Activated naive CD4-positive, alpha-beta T cell treated with anti-CD3 and anti-CD28 coated beads, Interleukin-2, amount 50 U/mL, for 16 hours (primary cell): ENCODE measurements around the gene STPG2.
"Not testable (repeated sequence)": the region's sequence is repeated elsewhere in the genome, so short reads cannot be mapped to it uniquely, and the experiment has no call there.

Source experiments
- DNase-seq: peaks from one replicate; pipeline ENCODE4 v3.0.0-alpha.2; 2020

The STPG2 gene

DNA sequence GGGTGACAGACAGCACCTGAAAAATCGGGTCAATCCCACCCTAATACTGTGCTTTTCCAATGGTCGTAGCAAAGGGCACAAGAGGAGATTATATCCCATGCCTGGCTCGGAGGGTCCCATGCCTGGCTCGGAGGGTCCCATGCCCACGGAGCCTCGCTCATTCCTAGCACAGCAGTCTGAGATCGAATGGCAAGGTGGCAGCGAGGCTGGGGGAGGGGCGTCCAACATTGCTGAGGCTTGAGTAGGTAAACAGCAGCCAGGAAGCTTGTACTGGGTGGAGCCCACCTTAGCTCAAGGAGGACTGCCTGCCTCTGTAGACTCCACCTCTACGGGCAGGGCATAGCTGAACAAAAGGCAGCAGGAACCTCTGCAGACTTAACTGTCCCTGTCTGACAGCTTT, 365.1 kb downstream of the STPG2 start:
- DNase-seq = no peak

DNA sequence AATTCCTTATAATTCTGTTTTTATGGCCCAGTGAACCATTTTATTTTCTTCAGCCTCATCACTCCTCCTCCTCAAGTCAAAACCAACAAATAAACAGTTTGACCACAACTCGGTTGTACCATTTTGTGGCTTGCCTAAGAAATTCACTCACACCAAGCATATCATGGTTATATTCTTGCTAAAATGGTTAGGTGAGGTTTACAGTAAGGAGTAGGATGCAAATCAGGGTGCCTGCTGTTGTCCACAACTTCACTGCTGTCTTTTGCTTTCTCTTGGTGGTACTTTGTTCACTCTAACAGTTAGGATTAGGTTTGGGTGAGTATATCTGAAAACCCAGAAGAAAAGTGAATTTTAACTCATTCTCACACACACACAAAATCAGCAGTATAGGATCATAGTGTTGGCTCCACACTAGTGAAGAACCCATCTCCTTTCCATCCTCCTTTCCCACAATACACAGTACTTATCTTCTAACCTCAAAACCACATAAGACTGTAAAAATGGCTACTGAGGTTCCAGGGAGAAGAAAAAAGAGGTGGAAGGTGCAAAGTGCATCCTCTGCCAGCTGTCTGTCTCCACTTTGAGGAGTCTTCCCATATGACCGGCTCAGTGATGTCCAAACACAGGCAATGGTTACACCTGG, 368.8 kb downstream of the STPG2 start:
- DNase-seq = no peak

DNA sequence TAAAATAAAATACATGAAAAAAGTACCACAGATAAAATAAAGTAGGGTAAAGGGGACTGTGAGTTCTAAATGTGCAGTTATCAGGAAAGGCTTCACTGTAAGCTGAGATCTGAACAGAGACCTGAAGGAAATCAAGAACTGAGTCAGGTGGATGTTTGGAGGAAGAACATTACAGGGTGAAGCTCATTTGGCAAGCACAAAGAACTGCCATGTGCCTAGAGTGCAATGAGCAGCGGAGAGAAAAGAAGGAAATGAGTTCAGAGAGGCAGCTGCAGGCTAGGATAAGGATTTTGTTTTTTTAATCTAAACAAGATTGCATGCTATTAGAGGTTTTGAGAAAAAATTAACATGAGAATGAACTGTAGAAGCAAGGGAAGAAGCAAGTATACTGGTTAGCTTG, 373.1 kb downstream of the STPG2 start:
- no peak for DNase-seq

DNA sequence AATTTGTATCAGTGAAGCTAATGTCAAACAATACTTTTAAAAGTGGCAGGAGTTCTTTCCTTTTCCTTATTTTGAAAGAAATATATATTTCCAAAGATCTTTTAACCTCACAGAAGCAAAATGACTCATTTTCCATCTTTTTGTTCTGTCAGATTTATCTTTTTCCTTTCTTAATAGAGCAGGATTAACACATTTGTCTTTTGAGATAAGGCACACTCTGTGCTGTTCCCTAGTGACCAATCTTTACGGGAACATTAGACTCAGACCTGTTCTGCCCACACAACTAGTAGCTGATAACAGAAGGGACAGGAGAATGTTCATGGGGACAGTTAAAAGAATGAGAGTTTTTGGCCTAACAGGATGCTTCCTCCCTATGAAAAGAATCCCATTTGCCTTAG, 381.2 kb downstream of the STPG2 start:
- no peak for DNase-seq

DNA sequence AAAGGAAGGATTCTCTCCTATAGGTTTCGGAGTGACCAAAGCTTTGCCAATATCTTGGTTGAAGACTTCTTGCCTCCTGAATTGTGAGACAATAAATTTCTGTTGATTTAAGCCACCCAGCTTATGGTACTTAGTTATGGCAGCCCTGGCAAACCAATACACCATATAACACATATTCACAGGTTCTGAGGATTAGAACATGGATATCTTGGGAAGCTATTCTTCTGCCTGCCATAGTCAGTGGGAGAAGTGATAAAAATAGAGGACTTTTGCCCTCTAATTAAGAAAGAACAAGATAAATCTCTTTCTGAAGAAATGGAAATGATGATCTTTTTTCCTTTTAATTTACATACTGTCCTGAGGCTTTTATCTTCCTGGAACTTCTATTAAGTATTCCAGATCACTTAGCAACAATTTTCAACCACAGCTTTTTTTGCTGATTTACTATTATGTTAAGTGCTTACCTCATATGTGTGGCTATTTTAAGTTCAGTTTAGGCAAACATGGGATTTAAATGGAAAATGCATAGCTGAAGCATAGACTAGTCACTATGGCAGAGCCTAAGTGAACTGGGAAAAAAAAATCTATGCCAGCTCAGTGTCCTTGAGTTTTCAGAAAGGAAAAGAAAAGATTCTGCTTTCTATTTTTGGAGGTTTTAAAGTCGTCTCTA, 381.7 kb downstream of the STPG2 start:
- DNase-seq = no peak

DNA sequence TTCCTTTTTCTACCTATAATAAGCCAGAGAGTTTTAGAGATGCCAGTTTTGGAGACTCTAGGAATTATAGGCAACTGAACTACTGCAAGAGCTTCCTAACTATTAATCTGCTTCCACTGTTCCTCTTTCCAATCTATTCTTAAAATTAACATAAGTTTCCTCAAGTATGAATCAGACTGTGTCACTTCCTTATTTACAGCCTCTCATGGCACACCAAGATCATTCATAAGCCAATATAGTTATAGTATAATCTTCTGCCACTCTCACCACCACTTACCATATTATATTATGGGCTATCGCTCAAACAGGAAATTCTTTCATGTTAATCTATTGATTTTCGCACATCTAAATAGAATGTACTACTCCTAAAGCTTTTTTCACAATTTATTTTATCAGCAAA, 383.5 kb downstream of the STPG2 start:
- no peak for DNase-seq

DNA sequence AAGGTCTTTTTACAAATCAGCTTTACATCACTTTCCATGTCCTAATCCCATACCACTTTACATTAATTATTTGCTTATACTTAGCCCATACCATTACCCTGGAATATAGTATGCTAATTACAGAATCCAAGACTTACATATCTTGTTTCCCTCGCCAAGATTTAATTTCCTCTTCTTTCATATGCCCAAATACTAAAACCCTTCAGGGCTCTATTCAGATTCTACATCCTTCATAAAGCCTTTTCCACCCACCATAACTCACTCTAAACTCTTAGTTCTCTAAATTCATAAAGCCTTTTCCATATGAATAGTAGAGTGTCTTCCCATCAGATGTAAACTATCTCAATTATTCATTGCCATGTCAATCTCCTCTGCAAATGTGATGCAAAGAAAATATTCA, 390.7 kb downstream of the STPG2 start:
- no peak for DNase-seq

DNA sequence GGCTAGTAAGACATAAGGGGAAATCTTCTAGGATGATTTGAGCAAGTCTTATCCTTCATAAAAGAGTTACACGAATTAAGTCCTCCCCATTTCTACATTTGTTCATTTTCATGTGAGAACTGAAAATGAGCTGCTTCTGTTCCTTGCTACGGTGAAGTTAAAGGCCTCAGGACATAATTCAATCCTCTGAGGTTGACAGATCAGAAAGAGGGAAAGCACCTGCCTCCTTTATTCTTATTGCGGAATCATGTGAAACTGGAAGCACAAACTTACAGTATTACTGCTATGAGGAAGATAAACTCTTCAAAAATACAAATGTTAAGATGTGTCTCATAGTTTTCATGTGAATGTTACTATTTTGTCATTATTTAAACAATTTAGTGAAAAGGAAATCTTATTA, 395.3 kb downstream of the STPG2 start:
- DNase-seq = no peak

DNA sequence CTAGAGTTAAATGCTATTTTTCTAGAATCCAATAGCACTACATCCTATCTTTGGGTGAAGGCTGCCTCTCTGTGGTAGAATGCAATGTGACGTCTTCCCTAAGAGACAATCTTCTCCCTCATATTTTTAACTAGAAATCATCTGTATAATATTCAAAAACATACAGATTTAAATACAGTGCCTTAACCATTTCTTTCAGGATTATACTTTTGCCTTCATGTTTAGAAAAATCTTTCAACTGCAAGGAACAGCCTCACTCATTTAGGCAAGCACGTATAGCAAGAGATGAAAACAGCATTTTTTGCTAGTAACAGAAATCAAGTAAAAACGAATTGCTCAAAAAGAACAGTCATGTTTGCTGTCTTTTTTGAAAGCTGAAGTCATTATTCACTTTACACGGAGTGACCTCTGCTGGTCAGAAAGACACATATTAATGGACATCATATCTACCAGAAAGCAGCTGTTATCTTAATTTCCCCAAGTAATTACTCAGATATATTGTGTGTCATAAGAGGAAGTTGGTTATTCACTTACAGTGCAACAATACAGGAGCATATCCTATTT, 422.3 kb downstream of the STPG2 start:
- DNase-seq = no peak

DNA sequence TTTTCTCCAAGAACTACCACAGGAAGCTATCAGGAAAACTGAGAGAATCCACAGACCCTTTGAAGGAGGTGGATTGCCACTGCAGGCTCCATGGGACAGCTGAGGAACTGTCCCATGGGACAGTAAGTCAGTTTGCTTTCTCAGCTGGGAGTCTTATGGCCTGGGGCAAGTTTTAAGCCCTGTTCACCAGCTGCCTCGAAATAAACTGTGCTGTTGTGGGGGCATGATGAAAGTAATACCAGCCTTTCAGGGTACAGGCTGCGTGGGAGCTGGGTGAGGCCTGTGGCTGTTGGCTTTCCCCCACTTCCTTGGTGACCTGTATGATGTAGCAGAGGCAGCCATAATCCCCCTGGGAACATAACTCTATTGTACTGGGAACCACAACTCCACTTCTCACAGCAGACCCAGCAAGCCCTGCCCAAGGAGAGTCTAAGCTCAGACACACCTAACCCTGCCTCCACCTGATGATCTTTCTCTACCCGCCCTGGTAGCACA, 452.1 kb downstream of the STPG2 start:
- no peak for DNase-seq

DNA sequence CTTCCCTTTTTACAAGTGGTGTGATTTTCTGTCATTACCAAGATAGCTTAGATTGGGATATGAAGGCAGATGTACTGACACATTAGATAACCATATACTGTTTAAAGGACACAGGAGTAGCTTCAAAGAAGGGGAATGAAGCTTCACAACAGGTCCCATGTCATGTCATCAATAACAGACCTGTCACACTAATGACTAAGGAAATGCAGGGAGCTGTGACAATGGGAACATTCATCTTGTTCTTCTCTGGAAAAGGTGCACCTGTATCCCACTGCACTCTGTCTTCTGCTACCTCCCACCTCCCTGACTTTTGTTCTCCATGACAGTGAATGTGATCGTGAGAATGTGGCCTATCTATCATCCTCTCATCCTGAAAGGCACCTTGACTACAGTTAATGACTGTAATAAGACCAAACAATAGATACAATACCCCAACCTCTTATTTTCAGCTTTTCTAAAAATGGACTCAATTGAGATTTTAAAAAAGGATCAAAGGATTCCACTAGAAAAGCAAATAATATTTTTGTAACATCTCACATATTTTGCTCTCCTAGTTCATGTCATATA, 472.5 kb downstream of the STPG2 start:
- DNase-seq = no peak

DNA sequence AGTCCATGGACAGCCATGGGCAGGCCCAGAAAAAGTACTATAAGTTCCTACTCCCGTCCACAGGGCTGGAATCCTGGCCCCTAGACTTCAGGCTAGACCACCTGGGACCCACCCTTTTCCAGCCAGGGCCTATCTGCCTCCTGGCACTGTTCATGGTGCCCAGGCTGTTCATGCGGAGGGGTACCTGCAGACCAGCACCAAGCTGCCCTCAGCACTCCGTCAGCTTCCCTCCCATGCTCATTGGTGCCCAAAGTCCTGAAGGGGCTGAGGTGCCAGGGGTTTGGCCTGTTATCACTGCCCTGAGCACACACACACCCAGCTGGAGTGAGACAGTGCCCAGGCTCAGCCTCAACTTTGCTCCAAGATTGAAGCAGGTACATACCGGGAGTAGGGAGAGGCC, 477.7 kb downstream of the STPG2 start:
- DNase-seq = no peak

DNA sequence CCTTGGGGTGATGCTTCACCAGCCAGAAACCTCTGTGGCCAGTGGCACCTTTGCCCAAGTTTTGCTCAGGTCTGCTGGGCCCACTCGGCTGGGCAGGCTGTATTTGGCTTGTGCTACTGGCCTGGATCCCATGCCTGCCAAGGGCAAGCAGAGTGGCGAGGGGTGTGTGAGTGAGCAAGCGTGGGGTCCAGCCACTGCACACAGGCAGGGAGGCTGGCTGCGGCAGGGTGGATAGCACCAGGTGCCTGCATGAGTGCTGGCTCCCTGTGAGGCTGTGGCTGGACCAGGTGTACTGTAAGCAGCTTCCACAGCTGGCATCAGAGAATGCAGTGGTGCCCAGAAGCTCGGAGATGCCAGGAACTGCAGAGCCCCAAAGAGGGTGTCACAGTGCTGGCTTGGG, 478.5 kb downstream of the STPG2 start:
- no peak for DNase-seq

DNA sequence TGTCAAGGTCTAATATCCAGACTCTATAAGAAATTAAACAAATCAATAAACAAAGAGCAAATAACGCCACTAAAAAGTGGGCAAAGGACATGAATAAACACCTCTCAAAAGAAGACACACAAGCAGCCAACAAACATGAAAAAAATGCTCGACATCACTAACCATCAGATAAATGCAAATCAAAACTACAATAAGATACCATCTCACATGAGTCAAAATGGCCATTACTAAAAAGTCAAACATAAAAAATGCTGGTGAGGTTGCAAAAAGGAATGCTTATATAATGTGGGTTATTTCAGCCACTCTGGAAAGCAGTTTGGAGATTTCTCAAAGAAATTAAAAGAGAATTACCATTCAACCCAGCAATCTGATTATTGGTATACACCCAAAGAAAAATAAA, 481.1 kb downstream of the STPG2 start:
- DNase-seq = no peak

DNA sequence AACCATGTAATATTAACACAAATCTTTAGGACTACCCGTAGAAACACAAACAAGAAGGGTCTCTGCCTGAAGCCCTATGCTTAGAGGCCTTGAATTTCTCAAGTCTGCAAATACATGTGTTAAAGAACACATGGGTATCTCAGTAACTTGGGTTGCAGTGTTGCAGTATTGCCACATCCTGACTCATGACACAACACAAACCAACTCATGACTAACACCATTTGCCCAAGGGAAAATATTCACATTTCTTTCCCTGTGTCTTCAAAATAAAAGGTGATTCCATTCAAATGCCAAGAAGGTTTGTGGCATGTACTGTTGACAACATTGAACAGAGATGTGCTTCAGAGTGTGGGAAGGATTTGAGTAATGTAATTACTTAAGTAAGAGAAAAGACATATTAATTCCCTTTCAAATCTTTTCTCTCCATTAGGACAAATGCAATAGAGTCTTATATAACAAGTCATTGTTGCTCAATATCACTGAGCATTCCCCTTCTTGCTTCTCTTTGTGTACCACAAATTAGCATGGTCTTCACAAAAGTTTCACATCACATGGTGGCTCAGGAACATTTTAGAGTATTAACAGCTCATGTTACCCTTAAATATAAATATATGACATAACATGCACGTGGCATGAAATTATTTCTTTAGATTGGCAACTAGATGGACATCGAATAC, 487.1 kb downstream of the STPG2 start:
- no peak for DNase-seq

DNA sequence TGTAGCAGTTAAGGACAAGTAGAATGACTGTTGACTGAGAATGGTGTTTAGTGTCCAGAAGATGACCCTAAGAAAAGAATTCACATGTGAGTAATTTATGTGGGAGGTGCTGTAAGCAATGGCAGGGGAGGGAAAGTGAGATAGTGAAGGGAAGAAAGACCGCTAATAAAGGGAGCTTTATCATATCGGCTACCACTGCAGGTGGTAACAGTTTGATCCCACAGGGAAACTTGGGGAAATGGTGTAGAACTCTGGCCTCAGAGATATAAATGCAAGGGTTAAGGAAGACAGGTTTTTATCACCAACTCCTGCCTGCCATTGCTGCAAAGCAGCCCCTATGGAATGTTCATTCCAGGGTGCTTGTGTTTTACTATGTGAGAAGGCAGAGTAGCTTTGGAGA, 489.6 kb downstream of the STPG2 start:
- no peak for DNase-seq

DNA sequence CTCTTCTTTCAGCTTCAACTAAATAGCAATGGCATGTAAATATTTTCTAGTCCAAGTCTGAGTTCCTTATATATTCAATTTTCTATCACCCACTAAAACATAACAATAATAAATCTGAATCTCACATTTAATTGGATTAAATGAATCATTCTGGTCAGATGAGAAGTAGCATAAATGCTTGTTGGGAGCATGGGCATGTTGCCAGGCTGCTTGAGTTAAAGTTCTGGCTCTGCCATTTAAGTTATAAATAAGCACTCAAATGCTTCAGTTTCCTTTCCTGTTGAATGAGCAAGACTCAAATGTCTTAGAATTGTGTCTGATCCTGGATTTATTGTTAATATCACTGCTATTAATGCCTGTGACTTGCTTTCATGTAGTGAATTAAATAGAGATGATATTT, 496.3 kb downstream of the STPG2 start:
- DNase-seq = no peak

DNA sequence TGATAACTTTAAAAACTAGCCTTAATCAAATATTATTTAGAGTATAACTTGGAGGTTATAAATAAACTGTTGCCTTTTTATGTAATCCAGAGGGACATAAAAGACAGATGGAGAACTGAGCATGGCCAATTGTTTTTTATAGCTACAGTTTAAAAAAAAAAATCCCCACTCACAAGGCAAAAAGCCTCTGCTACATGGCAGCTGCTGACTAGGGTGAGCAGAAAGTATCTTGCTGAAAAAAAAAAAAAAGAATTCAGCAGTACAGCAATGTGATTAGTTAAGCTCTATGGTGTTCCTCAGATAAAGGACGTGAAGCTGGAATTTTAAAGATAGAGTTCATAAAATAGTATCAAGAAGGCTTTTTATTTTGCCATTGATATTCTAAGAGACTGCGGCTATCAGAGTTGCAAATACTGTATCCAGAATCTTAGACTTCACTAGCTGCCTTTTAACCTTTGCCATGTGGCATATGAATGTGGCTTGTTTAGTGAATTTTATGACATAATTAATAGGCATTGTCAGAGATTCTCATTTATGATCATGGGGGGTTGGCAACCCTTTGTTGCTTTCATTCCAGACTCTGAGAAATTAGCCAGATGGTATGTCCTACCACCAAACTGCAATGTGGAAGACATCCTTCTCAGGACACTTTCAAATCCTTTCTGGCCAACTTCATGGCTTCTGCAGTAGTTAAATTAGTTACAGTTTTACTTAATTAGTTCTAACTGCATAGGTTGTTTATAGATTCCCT, 498.0 kb downstream of the STPG2 start:
- no peak for DNase-seq

DNA sequence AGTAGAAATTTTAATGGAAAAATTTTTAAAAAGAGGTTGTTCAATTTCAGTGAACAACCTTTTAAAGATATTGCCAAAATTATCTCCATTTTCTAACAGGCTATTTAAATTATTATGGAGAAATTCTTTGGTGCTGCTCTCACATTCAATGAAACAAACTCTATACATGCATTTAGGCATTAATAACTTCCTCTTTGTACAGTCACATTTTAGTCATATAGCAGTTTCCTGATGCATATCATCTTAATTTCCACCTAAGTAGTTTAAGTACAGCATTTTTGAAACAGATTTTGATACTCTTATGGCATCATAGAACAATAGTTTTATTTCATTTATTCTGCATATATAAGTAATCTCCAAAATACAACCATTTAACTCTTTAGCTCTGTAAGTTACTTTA, 500.1 kb downstream of the STPG2 start:
- no peak for DNase-seq

DNA sequence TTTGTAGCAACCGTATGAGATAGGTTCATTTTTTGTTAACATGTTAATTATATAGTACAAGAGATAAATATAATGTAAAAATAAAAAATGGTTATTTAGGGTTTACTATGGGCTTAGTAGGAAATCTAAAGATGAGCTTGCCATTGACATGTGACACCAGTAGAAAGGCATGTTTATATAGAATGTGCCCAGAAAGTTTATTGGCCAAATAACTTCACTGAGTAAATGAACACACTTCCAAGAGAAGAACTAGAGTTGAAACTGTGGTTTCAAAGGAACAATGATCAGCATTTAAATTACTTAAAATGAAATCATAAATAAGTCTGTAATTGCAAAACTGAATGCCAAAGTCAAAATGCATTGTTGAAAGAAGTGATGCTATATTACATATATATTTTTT, 503.3 kb downstream of the STPG2 start:
- no peak for DNase-seq

DNA sequence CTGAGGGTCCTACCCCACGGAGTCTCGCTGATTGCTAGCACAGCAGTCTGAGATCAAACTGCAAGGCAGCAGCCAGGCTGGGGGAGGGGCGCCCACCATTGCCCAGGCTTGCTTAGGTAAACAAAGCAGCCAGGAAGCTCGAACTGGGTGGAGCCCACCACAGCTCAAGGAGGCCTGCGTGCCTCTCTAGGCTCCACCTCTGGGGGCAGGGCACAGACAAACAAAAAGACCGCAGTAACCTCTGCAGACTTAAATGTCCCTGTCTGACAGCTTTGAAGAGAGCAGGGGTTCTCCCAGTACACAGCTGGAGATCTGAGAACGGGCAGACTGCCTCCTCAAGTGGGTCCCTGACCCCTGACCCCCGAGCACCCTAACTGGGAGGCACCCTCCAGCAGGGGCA, 509.4 kb downstream of the STPG2 start:
- not testable (repeated sequence) for DNase-seq

DNA sequence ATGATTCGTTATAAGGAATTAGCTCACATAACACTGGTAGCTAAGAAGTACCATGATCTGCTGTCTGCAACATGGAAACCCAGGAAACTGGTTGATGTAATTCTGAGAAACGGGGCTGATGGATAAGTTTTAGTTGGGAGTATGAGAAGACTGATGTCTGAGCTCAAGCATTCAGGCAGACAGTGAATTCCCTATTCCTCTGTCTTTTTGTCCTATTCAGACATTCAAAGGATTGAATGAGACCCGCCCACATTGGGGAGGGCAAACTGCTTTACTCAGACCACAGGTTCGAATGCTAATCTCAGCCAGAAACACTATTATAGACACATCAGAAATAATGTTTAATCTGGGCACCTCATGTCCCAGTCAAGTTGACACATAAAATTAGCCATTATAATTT, 515.5 kb downstream of the STPG2 start:
- no peak for DNase-seq

DNA sequence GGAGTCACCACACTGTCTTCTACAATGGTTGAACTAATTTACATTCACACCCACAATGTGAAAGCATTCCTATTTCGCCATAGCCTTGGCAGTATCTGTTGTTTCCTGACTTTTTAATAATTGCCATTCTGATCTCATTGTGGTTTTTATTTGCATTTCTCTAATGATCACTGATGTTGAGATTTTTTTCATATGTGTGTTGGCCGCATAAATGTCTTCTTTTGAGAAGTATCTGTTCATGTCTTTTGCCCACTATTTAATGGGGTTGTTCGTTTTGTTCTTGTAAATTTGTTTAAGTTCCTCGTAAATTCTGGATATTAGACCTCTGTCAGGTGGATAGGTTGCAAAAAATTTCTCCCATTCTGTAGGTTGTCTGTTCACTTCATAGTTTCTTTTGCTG, 519.1 kb downstream of the STPG2 start:
- no peak for DNase-seq
